Fibroblast of gingiva (primary cell): ENCODE measurements around the gene PODXL2.
"Not testable (repeated sequence)": the region's sequence is repeated elsewhere in the genome, so short reads cannot be mapped to it uniquely, and the experiment has no call there.

Experiments
- DNase-seq: peaks from one replicate; pipeline ENCODE4 v3.0.0-alpha.2; 2011; ENCODE audit warnings: low read depth

PODXL2 gene

DNA sequence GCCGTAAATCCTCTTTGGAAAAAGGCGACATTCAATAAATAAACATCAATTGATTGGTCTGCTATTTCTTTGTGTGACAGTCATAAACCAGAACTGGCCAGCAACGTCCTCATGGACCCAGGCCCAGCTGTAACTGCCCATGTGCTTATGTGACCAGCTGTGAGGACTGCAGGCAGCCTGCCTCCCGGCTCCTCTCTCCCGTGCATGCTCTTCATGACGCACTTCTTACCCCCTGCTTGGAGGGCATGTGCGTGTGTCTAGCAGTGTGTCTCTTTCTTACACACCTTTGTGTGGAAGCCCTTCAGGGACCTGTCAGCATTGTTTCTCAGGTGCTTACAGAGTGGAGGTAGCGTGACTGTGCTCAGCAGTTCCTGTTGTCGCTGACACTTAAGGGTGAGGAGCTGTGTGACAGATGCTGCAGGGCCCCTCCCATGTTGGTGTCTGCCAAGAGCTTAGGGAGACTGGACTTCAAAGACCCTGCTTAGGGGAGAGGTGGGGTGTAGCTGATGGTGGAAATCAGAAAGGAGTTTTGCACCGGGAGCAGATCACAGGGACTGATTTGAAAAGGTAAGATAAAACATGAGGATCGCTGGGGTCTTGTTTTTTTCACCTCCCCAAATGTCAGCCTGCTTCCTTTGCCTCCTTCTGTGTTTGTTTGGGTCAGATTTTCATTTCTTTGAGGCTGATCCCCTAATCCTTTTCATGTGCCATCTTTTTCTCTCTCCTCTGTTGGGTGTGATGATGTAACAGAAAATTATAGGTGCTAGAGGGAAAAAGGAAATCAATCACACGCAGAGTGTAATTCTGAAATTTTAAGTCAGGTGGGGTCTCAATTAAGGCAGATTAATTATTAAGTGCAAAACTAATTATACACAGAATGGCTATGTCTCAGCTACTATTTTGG is 2.1 kb downstream of the PODXL2 start:
- DNase-seq: no peak

DNA sequence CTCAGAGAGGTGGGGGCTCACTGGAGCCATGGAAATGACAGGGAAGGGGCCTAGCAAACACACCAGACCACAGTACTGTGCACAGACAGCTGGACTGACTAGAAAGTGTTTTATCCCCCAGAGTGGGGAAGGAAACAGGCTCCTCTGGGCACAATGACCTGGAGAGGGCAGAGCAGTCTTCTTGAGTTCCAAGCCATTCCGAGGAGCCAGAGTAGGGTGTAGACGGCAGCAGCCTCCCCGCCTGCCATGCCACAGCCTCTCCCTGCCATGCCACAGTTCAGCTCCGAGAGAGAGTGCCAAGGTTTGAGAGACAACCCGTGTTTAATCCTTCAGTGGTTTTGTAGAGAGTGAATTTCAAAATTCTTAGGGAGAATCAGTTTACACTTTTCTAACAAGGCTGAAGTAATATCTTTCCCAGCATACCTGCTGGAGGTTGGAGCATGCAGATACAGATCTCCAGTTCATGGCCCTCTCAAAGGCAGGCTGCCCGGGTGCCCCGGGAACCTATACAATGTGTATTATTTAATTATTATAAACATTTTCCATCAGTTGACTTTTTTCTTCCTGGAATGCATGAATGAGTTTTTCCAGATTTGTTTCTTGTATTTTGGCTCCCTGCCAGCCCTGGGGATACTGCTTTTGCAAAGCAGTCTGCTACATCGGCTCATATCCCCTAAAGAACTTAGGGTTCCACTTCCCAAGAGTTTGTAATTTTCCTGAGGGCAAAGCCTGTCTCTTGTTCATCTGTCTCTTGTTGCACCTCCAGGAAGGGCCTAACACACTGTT is 3.2 kb downstream of the PODXL2 start:
- no peak for DNase-seq

DNA sequence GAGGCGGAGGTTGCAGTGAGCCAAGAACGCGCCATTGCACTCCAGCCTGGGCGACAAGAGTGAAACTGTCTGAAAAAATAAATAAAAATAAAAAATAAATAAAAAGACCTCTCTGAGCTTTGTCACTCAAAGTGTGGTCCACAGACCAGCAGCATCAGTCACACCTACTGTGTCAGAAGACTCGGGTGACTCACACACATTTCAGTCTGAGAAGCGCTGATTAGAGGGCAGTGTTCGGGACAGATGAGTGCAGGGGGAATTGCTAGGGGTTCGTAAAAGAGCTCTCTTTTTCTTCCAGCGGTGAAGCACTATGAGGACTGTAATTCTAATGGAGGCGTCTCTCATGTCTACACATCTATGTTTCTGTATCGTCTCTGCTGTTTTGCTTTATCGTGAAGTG is 5.7 kb downstream of the PODXL2 start:
- DNase-seq: no peak

DNA sequence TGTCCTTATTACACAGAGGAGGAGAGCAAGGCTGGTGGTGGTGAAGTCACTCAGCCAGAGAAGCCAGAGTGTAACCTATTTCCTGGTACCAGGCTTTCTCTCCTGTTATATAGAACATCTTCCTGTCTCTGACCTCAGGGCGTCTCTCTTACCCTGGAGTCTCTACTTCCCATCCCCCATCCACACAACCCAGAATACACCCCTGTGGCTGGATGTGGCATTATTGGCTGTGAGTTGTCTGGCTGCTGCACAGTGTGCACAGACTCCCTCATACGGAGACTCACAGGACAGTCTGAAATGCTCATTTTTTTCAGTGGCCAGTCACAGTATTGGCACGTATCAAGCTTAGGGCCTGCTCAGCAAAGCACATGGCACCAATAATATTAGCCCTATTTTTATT is 8.6 kb downstream of the PODXL2 start:
- no peak for DNase-seq

DNA sequence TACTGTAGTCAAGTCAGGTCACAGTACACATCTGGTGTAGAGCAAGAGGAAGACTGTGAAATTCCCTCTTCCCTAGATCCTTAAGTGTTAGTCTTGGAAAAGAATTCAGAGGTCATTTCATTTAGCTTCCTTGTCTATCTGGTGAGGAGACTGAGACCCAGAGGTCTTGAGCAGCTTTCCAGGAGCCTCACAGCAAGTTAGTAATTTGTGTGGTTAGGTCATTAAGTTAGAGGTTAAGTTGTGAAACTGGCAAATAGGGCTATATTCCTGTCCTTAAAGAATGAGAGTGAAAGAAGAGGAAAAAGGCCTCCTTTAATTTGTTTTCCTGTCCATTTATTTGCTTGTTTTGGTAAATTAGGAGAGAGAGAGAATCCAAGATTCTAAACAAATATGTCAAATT is 9.0 kb downstream of the PODXL2 start:
- no peak for DNase-seq

DNA sequence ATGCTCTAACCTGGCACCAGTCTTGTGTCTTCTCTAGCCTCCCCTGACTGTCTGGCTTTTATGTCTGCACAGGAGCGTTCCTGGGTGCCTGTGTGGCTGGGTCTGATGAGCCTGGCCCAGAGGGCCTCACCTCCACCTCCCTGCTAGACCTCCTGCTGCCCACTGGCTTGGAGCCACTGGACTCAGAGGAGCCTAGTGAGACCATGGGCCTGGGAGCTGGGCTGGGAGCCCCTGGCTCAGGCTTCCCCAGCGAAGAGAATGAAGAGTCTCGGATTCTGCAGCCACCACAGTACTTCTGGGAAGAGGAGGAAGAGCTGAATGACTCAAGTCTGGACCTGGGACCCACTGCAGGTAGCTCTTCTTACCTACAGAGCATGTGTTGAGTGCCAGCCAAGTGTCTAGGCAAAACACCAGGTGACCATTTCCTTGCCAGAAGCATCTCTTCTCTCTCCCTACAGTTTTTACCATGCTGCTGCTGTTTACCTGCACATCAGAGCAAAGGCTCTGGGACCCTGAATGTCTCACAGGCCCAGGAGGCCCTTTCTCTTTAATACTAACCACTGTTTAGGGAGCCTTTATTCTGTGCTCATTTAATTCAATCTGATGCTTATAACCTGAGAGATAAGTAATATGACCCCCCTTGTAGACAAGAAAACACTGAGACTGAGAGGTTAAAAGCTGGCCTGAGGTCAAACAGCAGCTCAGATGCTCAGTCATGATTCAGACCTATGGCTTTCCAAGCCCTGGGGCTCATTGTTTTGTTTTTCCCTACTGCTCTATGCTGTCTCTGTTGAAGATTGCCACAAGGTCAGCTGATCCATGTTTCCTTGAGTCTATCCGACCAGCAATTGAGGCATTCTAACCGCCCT is 10.4 kb downstream of the PODXL2 start:
- DNase-seq: peak; percentile 20

DNA sequence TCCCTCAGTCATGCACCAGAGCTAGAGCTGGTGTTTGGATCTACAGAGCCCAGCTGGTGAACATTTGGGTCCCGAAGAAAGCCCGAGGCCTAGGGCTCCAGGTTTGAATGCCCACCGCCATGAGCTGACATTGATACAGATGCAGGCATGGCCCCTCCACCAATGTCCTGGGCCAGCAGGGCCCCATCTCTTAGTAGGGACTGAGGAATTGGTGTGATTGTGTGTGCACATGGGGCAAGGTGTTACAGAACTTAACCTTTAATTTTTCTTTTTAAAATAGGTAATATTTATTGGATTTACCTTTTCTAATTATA is 11.0 kb downstream of the PODXL2 start:
- DNase-seq: no peak

DNA sequence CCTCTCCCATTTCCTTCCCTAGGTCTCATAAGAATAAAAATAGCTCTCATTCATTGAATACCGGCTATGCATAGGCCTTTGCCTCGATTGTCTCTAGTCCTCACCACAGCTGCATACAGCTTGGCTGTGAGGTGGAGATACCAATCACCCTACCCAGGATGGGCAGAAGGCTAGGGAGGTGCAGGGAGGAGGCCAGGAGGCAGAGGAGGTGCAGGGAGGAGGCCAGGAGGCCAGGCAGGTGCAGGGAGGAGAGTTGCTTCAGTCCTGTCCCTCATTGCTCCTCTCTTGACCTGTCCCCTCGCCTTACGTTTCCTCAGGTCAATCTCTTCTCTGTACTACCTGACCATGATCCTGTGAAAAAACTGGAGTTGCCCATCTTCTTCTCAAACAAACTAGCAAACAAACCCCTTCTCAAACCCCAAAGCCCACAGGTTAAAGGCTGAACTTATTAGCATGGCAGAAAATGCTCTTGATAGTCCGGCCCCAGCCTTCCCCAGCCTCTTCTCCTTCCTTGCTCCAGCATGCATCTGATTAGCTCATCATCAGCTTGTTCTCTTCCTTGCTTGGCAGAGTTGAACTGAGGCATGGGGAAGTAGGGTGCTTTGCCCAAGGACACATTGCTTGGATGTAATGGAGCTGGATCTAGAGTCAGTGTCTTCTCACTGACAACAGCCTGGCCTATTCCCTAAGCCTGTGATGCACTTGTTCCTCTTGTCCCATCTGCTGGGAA is 15.8 kb downstream of the PODXL2 start:
- DNase-seq: no peak

DNA sequence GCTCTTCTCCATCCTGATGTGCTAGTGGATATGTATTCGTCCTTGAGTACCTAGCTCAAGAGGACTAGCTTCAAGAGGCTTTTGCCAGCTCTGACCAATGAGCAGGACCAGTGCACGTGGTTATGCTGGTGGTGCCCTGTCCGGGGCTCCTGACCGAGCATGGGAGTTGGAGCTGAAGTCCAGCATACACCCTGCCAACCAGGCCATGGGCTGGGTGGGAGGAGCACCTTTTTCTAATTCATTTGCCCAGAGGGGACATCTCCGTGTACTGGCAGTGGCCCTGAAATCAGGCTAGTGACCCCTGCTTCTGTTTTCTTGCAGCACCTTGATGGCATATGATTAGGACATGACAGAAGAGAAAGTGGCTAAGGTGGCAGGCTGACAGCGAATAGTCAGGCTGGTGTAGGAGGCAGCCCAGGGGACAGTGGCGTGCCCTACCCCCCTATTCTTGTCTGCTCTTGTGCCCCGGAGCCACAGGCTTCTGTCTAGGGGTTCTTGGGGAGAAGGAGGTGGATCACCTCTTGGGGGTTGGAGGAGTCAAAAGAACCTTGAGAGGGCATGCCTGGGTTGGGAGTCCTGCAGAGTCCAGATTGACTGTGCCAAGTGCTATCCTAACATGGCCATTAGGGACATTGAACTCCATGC is 16.5 kb downstream of the PODXL2 start:
- DNase-seq: no peak

DNA sequence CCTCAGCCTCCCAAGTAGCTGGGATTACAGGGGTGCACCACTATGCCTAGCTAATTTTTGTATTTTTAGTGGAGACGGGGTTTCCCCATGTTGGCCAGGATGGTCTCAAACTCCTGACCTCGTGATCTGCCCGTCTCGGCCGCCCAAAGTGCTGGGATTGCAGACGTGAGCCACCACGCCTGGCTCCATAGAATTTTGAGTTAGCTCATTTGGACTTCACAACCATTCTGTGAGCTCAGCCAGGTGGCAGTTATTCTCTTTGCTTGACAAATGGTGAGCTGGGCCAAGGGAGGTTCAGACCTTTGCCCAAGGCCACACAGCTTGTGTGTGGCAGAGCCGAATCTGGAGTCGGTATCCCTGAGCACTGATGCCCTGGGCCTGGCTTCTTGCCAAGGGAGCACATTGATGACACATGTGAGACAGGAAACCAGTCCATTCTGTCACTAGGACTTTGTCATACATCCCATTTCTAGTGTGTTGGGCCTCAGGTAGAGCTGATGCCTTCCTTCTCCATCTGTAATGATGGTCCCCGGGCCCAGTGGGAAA is 17.6 kb downstream of the PODXL2 start:
- DNase-seq: no peak

DNA sequence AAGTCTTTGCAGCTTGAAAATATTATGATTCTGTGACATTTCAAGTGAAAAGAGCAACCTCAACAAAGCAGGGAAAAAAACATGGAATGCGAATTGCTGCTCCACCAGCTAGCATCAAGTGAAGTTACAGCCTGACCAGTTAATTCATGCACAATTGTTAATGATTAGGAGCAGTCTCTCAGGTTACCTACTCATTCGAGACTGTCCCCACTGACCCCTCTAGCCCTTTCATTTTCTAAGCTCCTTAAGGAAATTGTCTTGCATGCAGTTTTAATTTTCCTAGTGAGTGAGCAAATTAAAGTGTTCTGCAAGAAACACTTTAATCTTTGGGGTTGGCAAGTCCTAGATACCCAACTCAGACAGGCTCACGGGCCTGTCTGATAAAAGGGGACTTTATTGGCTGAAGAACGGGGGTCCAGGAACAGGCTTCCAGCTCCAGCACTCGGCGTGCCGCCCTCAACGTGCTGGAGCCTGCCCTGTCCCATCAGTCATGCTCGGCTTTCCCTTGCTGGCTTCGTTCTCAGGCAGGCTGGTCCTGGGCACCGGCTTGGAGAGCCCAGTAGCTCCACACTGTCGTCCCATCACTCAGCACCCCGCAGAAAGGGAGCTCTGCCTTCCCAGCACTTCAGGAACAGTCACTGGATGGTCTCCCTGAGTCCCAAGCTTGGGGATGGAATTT is 18.3 kb downstream of the PODXL2 start:
- no peak for DNase-seq

DNA sequence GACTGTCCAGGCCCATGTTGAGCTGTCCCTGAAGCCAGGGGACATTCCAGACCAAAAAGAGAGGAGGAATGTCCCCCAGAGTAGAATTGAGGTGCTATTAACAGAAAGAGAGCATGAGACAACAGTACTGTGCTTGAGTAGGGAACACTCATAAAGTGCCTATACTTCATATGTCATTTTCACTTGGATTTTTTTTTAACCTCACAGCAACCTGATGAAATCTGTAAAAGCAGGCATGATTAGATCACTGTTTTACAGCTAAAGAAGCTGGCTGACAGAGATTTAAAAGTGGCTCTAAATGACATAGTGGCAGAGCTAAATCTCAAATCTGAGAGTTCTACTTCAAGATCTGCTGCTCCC is 18.8 kb downstream of the PODXL2 start:
- DNase-seq: no peak

DNA sequence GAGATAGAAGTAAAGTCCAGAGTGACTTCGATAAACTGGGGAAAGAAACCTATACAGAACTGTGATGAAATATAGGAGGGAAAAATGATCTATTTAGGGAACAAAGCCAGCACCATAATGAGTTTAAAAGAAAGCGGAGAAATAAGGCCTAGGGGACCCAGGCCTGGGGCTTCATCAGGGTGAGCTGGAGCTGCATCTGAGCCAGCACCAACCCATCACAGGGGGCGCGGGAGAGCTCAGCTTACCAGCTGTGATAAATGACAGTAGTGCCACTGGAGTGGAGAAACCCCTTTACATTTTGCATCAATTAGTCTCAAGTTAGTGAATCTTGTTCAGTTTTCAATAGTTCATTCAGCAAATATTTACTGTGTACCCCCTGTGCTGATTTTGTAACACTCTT is 21.3 kb downstream of the PODXL2 start:
- DNase-seq: no peak

DNA sequence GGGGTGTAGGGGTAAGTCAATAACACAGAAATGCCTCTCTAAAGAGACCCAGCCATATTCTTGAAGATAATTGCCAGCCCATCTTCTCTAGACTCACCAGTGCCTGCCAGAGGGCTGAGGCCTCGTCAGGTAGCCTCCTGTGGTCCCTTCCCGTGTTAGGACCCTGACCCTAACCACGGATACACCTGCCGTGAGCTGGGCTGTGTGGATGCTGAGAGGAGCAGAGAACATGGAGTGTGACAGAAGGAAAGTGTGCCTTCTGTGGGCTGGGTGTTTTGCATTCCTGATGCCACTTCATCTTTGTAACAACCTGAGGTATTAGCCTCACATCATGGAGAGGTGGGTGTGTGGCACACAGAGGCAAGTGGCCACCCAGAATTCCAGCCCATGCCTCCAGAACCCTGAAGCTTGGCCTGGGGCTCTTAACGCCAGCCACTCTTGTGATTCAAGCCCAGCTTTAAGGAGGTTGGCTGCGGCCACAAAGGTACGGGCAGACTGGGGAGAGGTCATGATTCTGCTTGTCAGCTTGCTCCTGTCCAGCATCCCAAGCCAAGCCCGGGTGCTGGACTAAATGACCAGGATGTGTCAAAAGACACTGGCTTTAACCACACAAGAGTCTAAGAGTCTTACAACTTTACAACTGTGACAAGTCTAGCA is 22.7 kb downstream of the PODXL2 start:
- DNase-seq: no peak

DNA sequence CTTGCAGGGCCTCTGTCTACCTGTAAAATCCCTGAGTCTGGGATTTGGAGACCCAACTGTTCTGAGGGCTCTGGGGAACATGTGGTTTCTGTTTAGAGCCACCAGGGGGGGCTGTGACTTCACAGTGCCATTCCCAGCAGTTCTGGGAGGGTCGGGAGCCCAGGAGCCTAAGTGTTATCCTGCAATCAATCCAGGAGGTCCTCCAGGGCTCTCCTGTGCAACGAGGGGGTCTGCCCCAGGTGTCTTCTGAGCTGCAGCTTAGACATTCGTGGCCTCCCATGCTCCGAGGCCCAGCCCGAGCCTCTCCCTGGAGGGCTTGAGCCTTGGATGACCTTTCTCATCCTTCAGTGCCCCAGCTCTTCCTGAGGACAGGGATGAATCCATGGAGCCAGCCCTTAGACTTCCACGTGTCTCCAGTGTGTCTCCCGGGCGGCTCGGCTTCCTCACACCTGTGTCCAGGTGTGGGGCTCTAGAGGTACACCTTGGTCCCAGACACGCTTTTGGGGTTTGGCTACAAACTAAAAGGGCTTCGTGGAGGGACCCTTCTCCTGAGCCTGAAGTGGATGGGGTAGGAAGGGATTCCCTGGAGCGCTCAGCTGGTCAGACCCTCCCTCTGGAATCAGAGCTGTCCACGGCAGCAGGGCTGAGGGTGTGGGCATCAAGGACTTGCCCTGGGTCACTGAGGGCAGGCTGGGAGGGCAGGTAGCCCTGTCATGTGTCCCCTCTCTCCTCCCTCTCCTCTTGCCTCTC is 23.4 kb downstream of the PODXL2 start:
- peak; percentile 39 for DNase-seq

DNA sequence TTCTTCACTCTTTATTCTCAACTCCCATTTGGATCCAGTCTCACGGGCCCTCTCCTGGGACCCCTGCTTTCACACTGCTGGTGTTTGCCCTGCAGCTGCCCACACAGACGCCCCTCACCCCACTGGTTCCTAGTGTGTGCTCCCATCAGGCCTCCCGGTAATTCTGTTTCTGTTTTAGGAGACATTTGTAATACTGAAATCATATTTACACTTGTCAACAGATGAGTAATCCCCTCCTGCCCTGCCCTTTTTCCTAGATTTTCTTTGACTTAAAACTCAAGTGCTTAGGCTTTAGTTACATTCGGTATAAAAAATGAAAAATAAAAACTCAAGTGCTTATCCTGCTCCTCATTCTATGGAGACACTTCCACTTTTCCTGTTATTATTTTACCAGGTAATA is 25.4 kb downstream of the PODXL2 start:
- DNase-seq: no peak

DNA sequence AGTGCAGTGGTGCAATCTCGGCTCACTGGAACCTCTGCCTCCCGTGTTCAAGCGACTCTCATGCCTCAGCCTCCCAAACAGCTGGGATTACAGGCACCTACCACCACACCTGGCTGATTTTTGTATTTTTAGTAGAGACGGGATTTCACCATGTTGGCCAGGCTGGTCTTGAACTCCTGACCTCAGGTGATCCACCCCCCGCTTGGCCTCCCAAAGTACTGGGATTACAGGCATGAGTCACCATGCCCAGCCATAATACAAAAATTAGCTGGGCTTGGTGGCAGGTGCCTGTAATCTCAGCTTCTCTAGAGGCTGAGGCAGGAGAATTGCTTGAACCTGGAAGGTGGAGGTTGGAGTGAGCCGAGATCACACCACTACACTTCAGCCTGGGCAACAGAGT is 26.0 kb downstream of the PODXL2 start:
- not testable (repeated sequence) for DNase-seq

DNA sequence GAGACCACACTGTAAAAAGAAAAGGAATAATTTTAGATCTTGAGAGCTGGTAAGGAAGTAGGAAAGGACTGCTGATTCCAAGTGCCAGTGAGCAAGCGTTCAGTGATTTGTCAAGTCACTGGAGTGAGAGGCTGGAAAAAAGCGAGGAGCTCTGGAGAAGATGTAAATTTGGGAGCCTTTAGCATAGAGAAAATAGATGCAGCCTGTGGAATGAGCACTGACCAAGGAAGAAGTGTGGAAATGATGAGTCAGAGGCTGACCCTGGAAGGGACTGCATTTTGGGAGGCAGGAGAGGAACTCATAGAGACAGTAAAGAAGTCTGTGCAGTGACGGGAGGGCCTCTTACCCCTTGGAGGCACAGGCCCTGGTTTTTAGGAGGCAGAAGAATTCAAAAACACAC is 26.7 kb downstream of the PODXL2 start:
- DNase-seq: peak; percentile 66

DNA sequence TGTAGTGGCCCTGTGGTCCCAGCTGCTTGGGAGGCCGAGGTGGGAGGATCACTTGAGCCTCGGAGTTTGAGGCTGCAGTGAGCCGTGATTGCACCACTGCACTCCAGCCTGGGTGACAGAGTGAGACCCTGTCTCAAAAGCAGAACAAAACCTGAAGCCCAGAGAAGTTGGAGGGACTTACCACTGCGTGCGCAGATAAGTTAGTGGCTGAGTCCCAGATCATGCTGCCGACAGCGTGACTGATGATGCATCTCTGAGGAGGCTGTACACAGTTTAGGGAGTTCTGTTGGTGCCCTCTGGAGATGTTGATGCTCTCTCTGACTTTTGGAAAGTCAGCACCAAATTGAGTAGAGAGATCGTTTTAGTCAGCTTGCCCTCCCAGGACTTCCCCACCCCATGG is 27.9 kb downstream of the PODXL2 start:
- no peak for DNase-seq
